VCaP (cell line): ENCODE data around the gene KRT6B.

Experiments
- H3K27ac ChIP-seq: fragments of 450-650 bp; 2 replicates; pipeline ENCODE4 v1.5.1; 2017
- TF ChIP-seq, protein P1 (sequence below): fragments of 450-650 bp; conservative IDR thresholded peaks from 2 replicates; pipeline ENCODE4 v1.5.1; 2017; ENCODE audit warnings: mild to moderate bottlenecking, moderate library complexity

The KRT6B gene

DNA sequence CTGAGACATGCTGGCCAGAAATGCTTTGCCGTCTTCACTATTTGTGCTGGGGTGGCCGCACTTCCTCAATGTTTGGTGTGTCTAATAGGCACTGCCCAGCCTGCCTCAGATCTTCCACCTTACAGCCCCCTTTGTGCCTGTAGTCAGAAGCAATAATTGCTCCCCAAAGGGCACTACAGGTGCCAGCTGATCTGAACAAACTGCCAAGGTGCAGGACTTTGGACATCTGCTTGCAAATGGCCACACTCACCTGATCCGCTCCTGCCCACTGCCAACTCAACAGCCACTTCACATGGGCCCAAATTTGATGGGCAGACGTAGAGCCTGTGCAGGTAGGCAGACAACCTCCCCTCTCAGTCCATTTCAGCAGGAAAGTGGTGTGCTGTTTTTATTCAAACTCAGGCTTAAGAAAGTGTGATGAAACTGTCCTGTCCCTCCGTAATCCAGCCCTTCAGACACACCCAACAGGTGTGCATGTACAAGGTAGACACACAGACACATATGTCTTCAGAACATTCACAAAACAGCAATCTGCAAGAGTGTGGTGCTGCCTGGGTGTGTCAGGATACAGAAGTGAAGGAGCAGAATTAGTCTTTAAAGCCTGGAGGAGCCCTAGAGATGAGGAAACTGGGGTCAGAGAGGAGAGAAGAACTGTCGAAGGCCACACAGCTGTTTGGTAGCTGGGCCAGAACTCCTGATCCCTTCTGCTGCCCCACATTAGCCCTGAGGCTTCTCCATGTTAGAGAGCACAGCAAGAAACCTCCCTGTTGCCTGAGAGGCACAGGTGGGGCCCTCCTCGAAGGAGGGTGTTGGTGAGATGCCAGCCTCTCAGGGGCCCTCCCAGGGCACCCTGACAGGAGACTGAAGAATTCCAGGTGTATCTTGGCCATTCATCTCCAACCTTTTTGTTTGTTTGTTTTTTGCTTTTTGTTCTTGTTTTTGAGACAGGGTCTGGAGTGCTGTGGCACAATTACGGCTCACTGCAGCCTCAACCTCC, 13.3 kb downstream of the KRT6B start:
- no peak overlapping the region for H3K27ac ChIP-seq
- TF ChIP-seq, protein P1, sequence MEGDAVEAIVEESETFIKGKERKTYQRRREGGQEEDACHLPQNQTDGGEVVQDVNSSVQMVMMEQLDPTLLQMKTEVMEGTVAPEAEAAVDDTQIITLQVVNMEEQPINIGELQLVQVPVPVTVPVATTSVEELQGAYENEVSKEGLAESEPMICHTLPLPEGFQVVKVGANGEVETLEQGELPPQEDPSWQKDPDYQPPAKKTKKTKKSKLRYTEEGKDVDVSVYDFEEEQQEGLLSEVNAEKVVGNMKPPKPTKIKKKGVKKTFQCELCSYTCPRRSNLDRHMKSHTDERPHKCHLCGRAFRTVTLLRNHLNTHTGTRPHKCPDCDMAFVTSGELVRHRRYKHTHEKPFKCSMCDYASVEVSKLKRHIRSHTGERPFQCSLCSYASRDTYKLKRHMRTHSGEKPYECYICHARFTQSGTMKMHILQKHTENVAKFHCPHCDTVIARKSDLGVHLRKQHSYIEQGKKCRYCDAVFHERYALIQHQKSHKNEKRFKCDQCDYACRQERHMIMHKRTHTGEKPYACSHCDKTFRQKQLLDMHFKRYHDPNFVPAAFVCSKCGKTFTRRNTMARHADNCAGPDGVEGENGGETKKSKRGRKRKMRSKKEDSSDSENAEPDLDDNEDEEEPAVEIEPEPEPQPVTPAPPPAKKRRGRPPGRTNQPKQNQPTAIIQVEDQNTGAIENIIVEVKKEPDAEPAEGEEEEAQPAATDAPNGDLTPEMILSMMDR: no peak

DNA sequence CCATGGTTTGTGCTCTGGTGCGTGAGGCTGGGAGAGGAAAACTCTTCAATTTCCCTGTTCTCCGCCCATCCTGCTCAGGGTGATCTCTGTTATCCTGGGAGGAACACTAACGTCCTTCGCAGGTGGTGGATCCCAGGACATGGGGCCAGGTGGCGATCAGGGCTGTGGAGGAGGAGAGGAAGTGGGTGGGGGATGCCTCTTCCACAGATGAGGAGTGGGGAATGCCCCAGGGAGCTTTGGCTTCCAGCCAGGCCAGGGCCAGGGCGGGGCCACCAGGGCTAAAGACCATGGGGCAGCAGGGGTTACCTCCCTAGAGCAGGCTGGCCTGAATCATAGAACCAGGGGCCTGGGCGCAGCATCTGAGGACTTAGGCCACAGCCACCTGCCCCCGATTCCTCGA, 14.4 kb downstream of the KRT6B start:
- H3K27ac ChIP-seq: no peak overlapping the region
- TF ChIP-seq, protein P1: no peak

DNA sequence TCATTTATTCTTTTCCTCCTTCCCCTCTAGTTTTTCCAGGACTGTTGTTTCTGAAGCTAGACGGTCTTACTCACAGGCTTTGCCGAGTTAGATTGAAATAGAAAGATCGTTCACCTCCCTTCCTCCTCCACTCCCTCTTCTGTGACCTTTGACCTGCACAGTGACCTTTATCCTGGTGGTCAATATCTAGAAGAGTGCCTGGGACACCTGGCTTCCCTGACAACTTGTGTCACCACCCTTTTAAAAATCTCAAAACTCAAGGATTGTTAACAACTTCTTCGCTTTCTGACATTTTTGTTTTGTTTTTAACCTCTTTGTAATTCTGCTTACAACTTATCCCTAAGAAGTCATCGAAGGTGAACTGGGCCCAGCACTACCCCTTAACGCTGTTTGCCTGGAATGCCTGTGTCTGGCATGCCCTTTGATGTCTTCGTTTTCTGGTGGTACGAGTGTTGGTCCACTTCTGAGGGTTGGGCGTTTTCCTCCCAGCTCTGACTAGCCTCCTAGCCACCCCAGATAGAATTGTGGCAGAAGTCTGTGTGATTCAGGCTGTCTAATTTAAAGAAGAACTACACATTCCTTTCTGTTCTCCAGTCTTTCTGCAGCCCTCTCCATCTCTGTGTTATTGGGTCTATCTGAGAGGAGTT, 15.0 kb downstream of the KRT6B start:
- TF ChIP-seq, protein P1: no peak
- no peak overlapping the region for H3K27ac ChIP-seq

DNA sequence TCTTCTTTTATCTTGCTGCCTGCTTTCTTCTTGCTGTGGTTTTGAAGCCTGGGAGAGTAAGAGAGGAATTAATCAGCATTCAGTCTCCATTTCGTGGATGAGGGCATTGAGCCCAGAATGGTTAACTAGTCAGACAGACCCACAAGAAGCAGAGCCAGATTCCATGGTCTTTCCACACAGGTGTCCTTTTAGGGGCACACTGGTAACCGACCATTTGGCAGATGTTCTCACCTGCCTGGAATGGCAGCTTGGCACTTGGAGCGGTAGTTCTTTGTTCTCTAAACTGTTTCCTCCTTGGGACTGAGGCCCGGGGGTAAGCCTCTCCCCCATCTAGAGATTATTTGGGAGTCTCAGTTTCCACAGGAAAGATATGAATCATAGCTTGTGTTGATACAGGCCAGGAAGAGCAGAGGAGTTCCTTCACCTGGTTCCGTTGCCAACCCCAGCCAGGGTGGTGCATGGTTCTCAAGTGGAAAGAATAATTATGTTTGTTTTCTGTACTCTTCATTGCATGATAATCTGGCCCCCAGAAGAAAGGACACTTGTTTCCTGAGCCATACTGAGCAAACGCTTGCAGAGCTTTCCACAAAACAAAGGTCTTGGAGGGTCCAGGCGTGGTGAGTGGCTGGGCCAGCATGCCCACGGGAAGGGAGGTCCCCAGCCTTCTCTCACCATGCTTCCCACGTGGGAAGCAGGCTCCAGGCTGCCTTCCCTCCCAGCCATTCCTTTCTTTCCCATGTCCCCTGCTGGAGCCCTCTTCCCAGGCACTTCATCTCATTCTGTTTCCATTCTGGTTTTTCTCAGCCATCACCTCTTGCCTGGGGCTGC, 15.7 kb downstream of the KRT6B start:
- TF ChIP-seq, protein P1: no peak
- no peak overlapping the region for H3K27ac ChIP-seq

DNA sequence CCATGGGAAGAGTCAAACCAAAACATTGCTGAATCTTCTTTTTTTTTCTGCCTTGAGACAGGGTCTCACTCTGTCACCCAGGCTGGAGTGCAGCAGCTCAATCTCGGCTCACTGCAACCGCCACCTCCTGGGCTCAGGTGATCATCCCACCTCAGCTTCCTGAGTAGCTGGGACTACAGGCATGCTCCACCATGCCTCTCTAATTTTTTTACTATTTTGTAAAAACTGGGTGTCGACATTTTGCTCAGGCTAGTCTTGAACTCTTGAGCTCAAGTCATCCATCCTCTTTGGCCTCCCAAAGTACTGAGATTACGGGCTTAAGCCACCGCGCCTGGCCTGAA, 16.3 kb downstream of the KRT6B start:
- TF ChIP-seq, protein P1: no peak
- no peak overlapping the region for H3K27ac ChIP-seq

- H3K27ac ChIP-seq: no peak overlapping the region
- TF ChIP-seq, protein P1: no peak
Measured at GRCh38 chr12:52434760-52435530, 17.0 kb downstream of the KRT6B start.
